Right lobe of liver (tissue), 4 donors: ENCODE results near the gene CCDC88B.

Source experiments
- POLR2A ChIP-seq: fragments of 450-650 bp; IDR thresholded peaks from one replicate; pipeline ENCODE4 v1.6.1; 2017; ENCODE audit warnings: antibody characterized with exemption, mild to moderate bottlenecking
- TF ChIP-seq, protein P1 (sequence below), 4 donors: fragments of 200-600 bp in 3 of 4; fragments of 450-650 bp in 1 of 4; IDR thresholded peaks; one replicate each; pipeline versions ENCODE4 v1.5.1 to v1.8.0; 2016 to 2022; ENCODE audit warnings: antibody characterized with exemption in 4 of 4, mild to moderate bottlenecking in 2 of 4
- donor health status: DM: no; HTN: no; CAD: no.
- donor health status: DM: no; HTN: no; CAD: no.
- donor health status: DM: no; HTN: yes; CAD: no.

DNA sequence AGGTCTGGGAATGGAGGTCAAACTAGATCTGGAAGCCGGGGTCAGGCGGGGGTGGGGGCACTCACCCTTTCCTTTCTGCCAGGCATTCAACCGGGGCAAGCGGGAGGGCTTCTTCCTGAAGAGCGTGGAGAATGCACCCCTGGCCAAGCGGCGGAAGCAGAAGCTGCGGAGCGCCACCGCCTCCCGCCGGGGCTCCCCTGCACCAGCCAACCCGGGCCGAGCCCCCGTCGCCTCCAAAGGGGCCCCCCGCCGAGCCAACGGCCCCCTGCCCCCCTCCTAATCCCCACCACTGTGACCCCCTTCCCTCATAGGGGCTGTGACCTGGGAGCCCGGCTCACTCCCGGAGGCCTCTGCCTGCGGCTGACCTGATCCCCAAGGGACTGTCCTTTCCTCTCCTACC lies 31.2 kb downstream of the CCDC88B start:
- no peak for TF ChIP-seq POLR2A
- TF ChIP-seq, protein P1, sequence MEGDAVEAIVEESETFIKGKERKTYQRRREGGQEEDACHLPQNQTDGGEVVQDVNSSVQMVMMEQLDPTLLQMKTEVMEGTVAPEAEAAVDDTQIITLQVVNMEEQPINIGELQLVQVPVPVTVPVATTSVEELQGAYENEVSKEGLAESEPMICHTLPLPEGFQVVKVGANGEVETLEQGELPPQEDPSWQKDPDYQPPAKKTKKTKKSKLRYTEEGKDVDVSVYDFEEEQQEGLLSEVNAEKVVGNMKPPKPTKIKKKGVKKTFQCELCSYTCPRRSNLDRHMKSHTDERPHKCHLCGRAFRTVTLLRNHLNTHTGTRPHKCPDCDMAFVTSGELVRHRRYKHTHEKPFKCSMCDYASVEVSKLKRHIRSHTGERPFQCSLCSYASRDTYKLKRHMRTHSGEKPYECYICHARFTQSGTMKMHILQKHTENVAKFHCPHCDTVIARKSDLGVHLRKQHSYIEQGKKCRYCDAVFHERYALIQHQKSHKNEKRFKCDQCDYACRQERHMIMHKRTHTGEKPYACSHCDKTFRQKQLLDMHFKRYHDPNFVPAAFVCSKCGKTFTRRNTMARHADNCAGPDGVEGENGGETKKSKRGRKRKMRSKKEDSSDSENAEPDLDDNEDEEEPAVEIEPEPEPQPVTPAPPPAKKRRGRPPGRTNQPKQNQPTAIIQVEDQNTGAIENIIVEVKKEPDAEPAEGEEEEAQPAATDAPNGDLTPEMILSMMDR (IDR thresholded peaks at IDR 0.05) = no peak
